Hepatocyte (in vitro differentiated cells): ENCODE measurements around the gene DLG2. TPM values are rescaled to one million over a fixed set of nuclear protein-coding genes. Genes with fewer than 3 reads are reported as not detected.

Experiments used
- DNase-seq: peaks from one replicate; pipeline ENCODE4 v3.0.0-alpha.2; 2016; ENCODE audit warnings: low spot score
- H2AFZ ChIP-seq: fragments of 200-600 bp; sonication (generic); 2 replicates; pipeline ENCODE4 v1.6.0; 2016; ENCODE audit warnings: antibody characterized with exemption, mild to moderate bottlenecking
- H3K27ac ChIP-seq: fragments of 200-600 bp; sonication (generic); 2 replicates; pipeline ENCODE4 v1.5.1; 2016; ENCODE audit warnings: mild to moderate bottlenecking
- H3K27me3 ChIP-seq: fragments of 200-600 bp; sonication (generic); 2 replicates; pipeline ENCODE4 v1.6.1; 2016
- H3K36me3 ChIP-seq: fragments of 200-600 bp; sonication (generic); replicated peaks from 2 replicates; pipeline ENCODE4 v1.5.1; 2016; ENCODE audit warnings: low read depth; ENCODE audit not compliant: insufficient read depth
- H3K4me1 ChIP-seq: fragments of 200-600 bp; sonication (generic); 2 replicates; pipeline ENCODE4 v1.5.1; 2016; ENCODE audit warnings: mild to moderate bottlenecking, moderate library complexity; ENCODE audit not compliant: insufficient read depth
- H3K4me2 ChIP-seq: fragments of 200-600 bp; sonication (generic); 2 replicates; pipeline ENCODE4 v1.6.0; 2016
- H3K4me3 ChIP-seq: fragments of 200-600 bp; sonication (generic); 2 replicates; pipeline ENCODE4 v1.5.1; 2016; ENCODE audit warnings: mild to moderate bottlenecking
- H3K79me2 ChIP-seq: fragments of 200-600 bp; sonication (generic); 2 replicates; pipeline ENCODE4 v1.6.0; 2017; ENCODE audit warnings: mild to moderate bottlenecking
- H3K9me2 ChIP-seq: fragments of 200-600 bp; sonication (generic); replicated peaks from 2 replicates; pipeline ENCODE4 v1.6.0; 2017; ENCODE audit warnings: mild to moderate bottlenecking; ENCODE audit not compliant: insufficient read depth
- H3K9me3 ChIP-seq: fragments of 200-600 bp; sonication (generic); 2 replicates; pipeline ENCODE4 v1.5.1; 2016; ENCODE audit warnings: low read depth, mild to moderate bottlenecking
- H4K20me1 ChIP-seq: fragments of 200-600 bp; sonication (generic); 2 replicates; pipeline ENCODE4 v1.6.0; 2016; ENCODE audit warnings: mild to moderate bottlenecking; ENCODE audit not compliant: insufficient read depth, poor library complexity, severe bottlenecking
- CTCF ChIP-seq: fragments of 200-600 bp; sonication (generic); IDR thresholded peaks from 2 replicates; pipeline ENCODE4 v1.5.1; 2016; ENCODE audit warnings: antibody characterized with exemption, mild to moderate bottlenecking; ENCODE audit not compliant: poor library complexity
- EZH2 ChIP-seq: fragments of 200-600 bp; sonication (generic); IDR thresholded peaks from 2 replicates; pipeline ENCODE4 v1.6.1; 2016; ENCODE audit warnings: antibody characterized with exemption, mild to moderate bottlenecking, borderline replicate concordance
- EZH2phosphoT487 ChIP-seq: fragments of 200-600 bp; sonication (generic); IDR thresholded peaks from one replicate; pipeline ENCODE4 v1.6.1; 2018; ENCODE audit warnings: antibody characterized with exemption, mild to moderate bottlenecking, low read depth, moderate library complexity; ENCODE audit not compliant: unreplicated experiment, severe bottlenecking
- WGBS: methylation state at CpG from one replicate; pipeline ENCODE4 v1.1.6; 2016; ENCODE audit warnings: low lambda C conversion rate; ENCODE audit errors: missing lambda C conversion rate; 5-methylcytosine and 5-hydroxymethylcytosine counted together
- polyA plus RNA-seq: library from polyadenylated mRNA; unstranded; fragments of >200 nt; fragmentation: Nextera tagmentation; extraction: Ambion mirVana; gene quantifications from 2 replicates; pipeline ENCODE4 v1.2.1, GENCODE V29; 2016
- total RNA-seq: library from RNA; depleted of rRNA; stranded (reverse); fragments of >200 nt; gene quantifications from 2 replicates; pipeline ENCODE4 v1.2.3, GENCODE V29; 2014

DLG2 gene
- total and polyA plus RNA-seq, 2 experiments from 2014 or later, result 2.6 to 6.8 TPM

GRCh38 chr11:84889556-84889955, 737.6 kb downstream of the DLG2 start:
- Histone ChIP-seq H4K20me1 (no peaks in the 10 kb centered on the region), H3K4me3 (no peak overlapping the region), H3K9me2 (no peaks in the 10 kb centered on the region), H3K36me3 (no peaks in the 10 kb centered on the region), H3K4me2 (no peak overlapping the region), H3K9me3 (no peaks in the 10 kb centered on the region), H3K27me3 (no peaks in the 10 kb centered on the region), H3K27ac (no peak overlapping the region), H3K79me2 (no peaks in the 10 kb centered on the region), H2AFZ (no peak overlapping the region), H3K4me1 (no peaks in the 10 kb centered on the region)
- TF ChIP-seq EZH2, result no peak
- TF ChIP-seq CTCF, result no peak
- TF ChIP-seq EZH2phosphoT487, result no peak
- 63% methylated on average over 3 of the region's 3 CpGs for WGBS
- no peak for DNase-seq

GRCh38 chr11:84887055-84887629, 740.0 kb downstream of the DLG2 start:
- DNase-seq, result no peak
- no peak overlapping the region for H3K4me3 ChIP-seq
- 71% methylated on average over 3 of the region's 3 CpGs for WGBS
- no peaks in the 10 kb centered on the region for H3K36me3 ChIP-seq
- H3K9me2 ChIP-seq, result no peaks in the 10 kb centered on the region
- TF ChIP-seq EZH2phosphoT487 (no peak), EZH2 (no peak), CTCF (no peak)
- H2AFZ ChIP-seq, result no peak overlapping the region
- no peaks in the 10 kb centered on the region for H3K27me3 ChIP-seq
- H3K4me2 ChIP-seq, result no peak overlapping the region
- H3K27ac ChIP-seq, result no peak overlapping the region
- no peaks in the 10 kb centered on the region for H3K9me3 ChIP-seq
- no peaks in the 10 kb centered on the region for H3K79me2 ChIP-seq
- H4K20me1 ChIP-seq, result no peaks in the 10 kb centered on the region
- H3K4me1 ChIP-seq, result no peaks in the 10 kb centered on the region

- no peak overlapping the region for H3K4me2 ChIP-seq
- H3K27me3 ChIP-seq, result no peaks in the 10 kb centered on the region
- H4K20me1 ChIP-seq, result no peaks in the 10 kb centered on the region
- H3K4me1 ChIP-seq, result no peaks in the 10 kb centered on the region
- H3K9me2 ChIP-seq, result no peaks in the 10 kb centered on the region
- no peak for DNase-seq
- H3K9me3 ChIP-seq, result no peaks in the 10 kb centered on the region
- TF ChIP-seq EZH2 (no peak), CTCF (no peak), EZH2phosphoT487 (no peak)
- no peak overlapping the region for H3K27ac ChIP-seq
- H3K79me2 ChIP-seq, result no peaks in the 10 kb centered on the region
- no peak overlapping the region for H3K4me3 ChIP-seq
- H3K36me3 ChIP-seq, result no peaks in the 10 kb centered on the region
- WGBS, result 0% methylated on average over 1 of the region's 1 CpG
- no peak overlapping the region for H2AFZ ChIP-seq
Measured at GRCh38 chr11:84886344-84886743, 740.8 kb downstream of the DLG2 start.

DNA sequence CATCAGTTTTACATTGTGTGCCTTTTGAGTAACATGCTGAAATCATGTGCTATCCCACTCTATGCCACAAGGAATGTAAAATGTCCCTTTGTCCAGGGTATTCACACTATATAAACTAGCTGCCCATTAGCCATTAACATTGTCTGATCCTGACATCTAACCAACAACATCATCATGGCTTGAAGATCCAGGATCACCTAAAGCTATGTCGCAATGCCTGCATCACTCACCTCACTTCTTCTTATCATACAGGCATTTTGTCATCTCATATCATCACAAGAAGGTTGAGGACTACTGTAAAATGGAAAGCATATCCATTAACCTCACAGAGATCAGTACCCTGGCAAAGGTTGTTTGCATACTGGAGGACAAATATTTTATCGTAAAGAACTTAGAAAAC, 742.3 kb downstream of the DLG2 start:
- Histone ChIP-seq H3K27me3 (no peaks in the 10 kb centered on the region), H3K36me3 (no peaks in the 10 kb centered on the region), H3K79me2 (no peaks in the 10 kb centered on the region), H3K9me3 (no peaks in the 10 kb centered on the region), H2AFZ (no peak overlapping the region), H3K4me1 (no peaks in the 10 kb centered on the region), H3K4me2 (no peak overlapping the region), H3K27ac (no peak overlapping the region), H3K4me3 (no peak overlapping the region), H4K20me1 (no peaks in the 10 kb centered on the region), H3K9me2 (no peaks in the 10 kb centered on the region)
- no peak for TF ChIP-seq CTCF
- TF ChIP-seq EZH2phosphoT487, result no peak
- TF ChIP-seq EZH2, result no peak
- WGBS, result 99% methylated on average over 2 of the region's 2 CpGs
- DNase-seq, result no peak
